CD4-positive, alpha-beta T cell treated with Interleukin-17A for 1 hour (primary cell): ENCODE results near the gene SMIM44.
"Not testable (repeated sequence)": the region's sequence is repeated elsewhere in the genome, so short reads cannot be mapped to it uniquely, and the experiment has no call there.

ENCODE experiments used
- DNase-seq: peaks from one replicate; pipeline ENCODE4 v3.0.0-alpha.2; 2020

Gene SMIM44

DNA sequence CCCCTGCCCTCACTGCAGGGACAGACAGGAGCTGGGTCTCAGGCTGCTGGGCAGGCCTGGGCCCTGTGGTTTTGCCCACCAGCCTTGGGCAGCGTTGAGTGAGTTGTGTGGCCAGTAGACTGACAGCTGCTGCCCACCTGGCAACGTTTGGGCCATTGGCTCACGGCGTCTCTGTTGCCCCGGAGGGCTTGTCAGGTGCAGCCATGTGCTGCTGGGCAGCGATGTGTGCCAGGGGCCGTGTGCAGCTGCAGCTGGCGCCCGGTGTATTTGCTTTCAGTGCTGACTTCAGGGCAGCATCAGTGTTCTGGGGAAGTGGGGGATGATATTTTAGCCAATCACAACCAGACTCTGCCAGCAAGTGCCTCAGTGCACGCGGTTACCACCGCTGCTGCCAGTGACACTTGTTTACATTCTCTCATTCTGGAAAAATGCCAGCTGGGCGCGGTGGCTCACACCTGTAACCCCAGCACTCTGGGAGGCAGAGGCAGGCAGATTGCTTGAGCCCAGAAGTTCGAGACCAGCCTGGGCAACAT lies 33.5 kb upstream of the SMIM44 start:
- peak; percentile 70 for DNase-seq

DNA sequence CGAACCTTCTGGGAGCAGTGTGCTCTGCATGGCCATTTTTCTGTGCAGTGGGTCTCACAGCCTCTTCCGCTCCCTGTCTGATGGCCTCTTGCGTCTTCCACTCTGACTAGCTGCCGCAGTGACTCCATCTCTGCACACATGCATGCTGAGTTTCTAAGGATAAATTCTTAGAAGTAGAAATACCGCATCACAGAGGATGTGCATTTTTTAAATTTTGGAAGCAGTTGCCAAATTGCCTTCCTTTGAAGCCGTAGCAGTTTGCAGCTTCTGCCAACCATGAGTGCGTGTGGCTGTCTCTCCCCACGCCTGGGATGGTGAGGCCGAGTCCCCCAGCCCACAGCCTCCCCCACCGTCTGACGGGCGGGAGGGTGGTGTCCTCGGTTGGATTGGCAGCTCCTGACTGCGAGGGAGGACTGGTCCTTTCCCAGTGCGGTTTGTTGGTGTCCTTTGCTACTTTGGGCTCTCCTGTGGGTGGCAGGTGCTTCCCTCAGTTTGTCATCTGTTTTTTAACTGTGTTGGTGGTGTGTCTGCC lies 32.7 kb upstream of the SMIM44 start:
- DNase-seq: no peak

- DNase-seq: no peak
These were observed 31.7 kb upstream of the SMIM44 start for GRCh38 chr19:3514930-3515329.

- DNase-seq: no peak
These were observed 30.2 kb upstream of the SMIM44 start for GRCh38 chr19:3513229-3514140.

DNA sequence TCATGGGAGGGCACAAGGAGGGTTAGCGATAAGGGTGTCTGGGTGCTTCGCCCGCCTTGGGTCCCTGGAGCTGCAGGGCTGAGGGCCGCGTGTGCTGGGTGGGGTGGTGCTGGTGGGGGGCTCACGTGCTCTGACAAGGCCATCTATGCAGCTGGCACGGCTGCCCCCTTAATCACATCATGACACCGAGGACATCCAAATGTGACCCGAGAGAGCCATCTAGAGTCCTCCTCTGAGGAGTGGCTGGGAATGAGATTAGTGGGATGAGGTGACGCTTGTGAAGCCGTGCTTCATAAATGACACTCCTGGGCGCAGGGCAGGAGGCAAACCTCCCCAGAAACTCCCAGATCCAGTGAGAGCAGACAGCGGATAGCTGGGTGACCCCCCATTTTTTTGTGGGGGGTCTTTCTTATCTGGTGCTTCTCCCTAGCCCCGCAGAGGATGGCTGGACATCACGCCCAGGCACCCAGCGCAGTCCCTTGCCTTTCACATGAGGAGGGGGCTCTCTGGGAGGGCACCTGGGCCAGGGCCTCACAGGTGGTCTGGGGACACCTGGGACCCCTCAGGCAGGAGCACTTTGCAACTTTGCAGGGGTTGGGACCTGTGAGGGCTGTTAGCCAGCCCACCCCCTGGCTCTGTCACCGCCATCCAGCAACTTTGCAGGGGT lies 29.5 kb upstream of the SMIM44 start:
- no peak for DNase-seq

DNA sequence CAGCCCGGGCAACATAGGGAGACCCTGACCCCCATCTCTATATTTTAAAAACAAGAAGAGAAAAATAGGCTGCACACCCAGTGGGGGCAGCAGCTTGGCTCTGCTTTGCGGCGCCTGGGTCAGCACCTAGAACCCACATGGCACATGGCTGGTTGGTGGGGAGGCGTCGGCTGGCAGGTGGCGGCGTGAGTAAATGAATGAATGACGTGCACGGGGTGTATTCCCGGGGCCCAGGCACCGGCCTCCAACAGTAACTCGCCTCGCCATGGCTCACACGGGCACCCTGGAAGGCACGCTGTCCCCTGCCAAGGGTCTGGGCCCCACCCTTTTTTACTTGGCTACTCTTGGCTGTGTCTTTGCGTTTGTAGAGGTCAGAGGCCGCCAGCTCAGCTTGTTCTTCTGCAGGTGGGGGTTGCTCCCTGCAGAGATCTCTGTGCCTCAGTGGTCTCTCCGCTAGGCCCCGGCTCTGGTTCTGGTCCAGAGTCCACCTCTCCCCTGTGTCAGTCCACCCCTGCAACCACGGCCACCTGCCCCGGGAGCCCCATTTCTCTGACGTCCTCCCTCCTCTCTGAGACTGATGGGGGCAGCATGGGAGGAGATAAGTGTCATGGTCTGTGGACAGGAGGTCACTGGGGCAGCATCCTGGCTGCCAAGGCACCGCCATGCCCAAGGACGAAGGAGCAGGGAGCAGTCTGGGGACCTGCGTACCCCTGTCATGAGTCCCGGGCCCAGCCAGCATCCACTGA lies 28.4 kb upstream of the SMIM44 start:
- DNase-seq: no peak

DNA sequence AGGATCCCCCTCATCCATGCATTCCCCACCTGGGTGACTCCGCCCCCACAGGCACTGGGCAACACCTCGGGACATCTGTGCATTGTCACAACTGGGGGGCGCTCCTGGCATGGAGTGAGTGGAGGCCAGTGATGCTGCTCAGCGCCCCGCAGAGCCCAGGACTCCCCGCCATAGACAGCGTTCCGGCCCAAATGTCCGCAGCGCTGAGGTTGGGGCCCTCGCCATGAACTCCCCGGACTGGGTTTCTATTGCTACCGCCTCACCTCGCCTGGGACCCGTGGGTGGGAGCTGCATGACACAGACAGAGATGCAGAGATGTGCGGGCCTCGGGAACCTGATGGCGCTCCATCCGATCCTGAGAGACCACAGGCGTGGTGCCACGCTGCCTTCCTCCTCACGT lies 27.5 kb upstream of the SMIM44 start:
- no peak for DNase-seq

DNA sequence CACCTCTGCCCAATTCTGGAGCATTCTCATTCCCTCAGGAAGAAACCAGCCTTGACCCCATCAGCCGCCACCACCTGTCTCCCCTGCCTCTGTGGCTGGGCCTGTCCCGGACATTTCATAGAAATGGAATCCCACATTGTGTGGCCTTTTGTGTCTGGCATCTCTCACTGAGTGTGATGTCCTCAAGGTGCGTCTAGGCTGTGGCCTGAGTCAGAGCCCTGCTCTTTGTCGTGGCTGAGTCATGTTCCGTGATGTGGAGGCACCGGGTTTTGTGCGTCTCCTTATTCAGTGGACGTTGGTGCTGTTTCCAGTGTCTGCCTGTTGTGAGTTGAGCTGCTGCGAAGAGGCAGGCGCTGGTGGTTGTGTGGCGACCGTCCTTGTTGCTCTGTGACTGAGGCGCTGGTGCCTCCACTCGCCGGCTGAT lies 26.3 kb upstream of the SMIM44 start:
- DNase-seq: no peak

- no peak for DNase-seq
These were observed 25.7 kb upstream of the SMIM44 start for GRCh38 chr19:3508771-3509535.

- not testable (repeated sequence) for DNase-seq
These were observed 24.9 kb upstream of the SMIM44 start for GRCh38 chr19:3508121-3508661.

DNA sequence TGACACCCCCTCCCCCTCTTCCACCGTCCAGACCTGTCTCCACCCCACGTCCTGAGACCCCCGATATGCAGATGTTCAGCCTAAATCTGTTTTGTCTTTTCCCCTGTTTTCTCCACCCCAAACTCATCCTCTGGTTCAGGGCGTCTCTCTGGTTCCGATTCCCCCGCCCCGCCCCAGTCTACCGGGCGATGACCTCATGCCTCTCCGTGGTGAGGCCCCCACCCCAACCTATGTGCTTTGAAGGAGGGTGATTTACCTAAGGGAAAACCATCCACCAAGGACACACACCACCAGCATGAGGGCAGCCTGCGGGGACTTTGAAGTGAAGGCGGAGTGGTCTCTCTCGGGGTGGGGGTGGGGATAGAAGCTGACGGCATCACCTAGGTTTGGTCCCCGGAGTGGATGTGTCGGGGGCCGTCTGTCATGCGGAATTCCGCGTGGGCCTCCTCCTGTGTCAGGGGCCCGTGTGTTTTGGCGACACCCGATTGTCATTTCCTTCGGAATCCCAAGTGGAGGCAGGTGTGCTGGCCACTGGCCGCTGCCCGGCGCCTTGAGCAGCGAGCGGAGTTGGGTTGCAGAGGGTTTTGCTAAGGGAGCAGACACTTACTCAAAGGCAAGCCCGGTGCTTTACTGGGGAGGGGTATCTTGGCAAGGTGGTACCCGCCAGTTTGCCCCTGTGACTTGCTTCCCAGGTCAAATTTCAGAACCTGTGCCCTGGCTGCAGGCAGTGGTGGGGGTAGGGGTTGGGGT lies 24.3 kb upstream of the SMIM44 start:
- DNase-seq: peak; percentile 64

- DNase-seq: peak; percentile 68
These were observed 23.4 kb upstream of the SMIM44 start for GRCh38 chr19:3506384-3507340.

DNA sequence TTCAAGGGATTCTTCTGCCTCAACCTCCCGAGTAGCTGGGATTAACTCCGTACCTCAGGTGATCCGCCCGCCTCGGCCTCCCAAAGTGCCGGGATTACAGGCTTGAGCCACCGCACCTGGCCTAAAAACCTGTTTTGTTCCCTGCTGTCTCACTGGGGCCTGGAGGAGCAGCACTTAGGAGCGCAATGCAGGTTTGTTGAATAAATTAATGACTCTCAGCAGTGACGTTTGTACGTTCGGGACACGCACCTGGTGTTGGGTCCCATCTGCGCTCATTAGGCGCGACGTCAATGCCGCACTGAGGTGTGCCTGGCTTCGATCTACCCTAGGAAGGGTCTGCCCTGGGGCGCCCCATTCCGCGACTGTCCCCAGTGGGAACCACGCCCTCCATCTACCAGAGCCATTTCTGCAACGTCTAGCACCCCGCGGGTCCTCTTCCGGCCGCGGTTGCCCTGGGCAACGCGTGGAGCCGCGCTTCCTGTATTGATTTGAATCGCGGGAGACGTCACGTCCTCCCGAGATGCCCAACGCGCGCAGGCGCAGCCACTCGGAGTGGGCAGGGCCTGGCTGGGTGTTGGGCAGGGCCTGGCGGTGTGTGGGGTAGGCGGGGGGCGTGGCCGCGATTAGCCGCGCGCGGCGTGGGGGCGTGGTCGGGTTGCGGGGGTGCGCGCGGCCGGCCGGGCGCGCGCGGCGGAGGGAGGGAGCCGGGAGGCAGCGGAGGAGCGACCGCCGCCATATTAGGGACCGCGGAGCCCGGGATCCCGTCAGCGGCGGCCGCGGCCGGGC lies 22.6 kb upstream of the SMIM44 start, which contains the start of gene FZR1:
TSS of gene FZR1 (plus strand) at position 714 of the 786 bp plus-strand sequence. CDS start 16,679 bp downstream, outside the sequence.
- peak; percentile 100 for DNase-seq

DNA sequence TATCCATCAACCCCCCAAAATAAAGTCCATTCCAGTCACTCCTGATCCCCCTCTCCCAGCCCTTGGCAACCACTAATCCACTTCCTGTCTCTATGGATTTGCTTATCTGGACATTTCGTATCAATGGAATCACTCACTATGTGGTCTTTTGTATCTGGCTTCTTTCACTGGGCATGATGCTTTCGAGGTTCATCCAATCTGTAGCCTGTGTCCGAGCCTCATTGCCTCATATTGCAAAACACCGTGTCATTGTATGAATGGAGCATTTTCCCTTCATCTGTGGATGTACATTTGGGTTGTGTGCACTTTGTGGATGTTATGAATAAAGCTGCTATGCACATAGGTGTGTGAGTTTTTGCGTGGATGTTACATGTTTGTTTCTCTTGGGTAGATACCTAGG lies 21.5 kb upstream of the SMIM44 start:
- DNase-seq: no peak

DNA sequence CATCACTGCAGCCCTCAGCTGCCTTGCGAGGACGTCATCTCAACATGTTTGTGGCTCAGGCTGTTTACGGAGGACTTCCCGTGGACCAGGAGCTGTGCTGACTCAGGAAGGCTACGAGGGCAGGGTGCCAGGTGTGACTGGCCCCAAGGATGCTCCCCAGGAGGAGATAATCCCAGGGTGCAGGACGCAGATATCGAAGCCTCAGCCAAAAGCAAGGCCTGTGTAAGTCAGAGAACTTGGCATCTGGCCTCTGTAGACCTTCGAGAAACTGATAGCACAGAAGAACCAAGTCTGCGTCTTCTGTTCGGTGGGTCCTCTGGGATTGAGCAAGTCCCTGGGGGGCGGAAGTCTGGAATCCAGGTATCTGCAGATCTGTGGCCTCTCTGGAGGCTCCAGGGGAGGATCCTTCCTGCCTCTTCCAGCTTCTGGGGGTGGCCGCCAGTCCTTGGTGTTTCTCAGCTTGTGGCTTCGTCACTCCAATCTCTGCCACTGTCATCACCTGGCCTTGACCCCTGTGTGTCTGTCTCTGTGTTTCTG lies 19.9 kb upstream of the SMIM44 start:
- no peak for DNase-seq

GRCh38 chr19:3501780-3502179 lies 18.5 kb upstream of the SMIM44 start:
- DNase-seq: no peak

GRCh38 chr19:3500429-3501101 lies 17.3 kb upstream of the SMIM44 start, which contains the start of gene DOHH:
TSS of gene DOHH (minus strand) at chr19:3500674. CDS start at chr19:3496814, 3,860 bp downstream.
- peak; percentile 97 for DNase-seq
